CD4-positive, alpha-beta T cell treated with Interleukin-17A for 1 hour (primary cell): ENCODE results near the gene PCDHA1.

Experiments
- DNase-seq: peaks from one replicate; pipeline ENCODE4 v3.0.0-alpha.2; 2020

PCDHA1 gene

DNA sequence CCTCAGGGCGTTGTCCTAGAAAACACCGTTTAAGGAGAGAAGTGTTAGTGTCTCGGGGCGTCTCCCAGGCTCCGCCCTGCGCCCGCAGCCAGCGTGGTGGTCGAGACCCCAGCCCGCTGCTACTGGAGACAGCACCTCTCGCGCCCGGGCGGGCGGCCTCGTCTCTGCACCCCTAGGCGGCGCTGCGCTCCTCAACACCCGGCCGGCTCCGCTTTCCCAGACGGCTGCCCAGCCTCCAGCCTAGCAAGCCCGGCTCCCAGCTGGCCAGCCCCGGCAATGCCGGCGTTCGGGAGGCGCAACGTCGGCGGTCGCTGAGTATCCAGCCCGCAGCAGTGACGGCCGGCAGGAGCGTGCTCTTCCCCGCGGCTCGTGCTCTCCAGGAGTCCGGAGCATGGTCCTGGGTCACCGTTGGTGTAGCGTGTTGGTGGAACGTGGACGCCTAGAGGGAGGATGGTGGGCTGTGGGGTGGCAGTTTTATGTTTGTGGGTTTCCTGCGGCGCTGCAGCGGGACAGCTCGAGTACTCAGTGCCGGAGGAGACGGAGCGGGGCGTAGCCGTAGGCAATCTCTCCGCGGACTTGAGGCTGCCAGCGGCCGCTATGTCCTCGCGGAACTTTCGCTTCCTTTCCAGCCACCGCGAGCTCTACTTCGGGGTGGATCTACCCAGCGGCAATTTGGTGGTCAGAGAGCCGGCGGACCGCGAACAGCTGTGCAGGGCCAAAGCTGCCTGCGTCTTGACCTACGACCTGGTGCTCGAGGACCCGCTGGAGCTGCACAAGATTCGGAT is 140.7 kb downstream of the PCDHA1 start:
- peak; percentile 11 for DNase-seq

- DNase-seq, result no peak
These were observed 141.3 kb downstream of the PCDHA1 start for GRCh38 chr5:140927228-140927573.

GRCh38 chr5:140934964-140935606 is 149.1 kb downstream of the PCDHA1 start:
- DNase-seq, result no peak

DNA sequence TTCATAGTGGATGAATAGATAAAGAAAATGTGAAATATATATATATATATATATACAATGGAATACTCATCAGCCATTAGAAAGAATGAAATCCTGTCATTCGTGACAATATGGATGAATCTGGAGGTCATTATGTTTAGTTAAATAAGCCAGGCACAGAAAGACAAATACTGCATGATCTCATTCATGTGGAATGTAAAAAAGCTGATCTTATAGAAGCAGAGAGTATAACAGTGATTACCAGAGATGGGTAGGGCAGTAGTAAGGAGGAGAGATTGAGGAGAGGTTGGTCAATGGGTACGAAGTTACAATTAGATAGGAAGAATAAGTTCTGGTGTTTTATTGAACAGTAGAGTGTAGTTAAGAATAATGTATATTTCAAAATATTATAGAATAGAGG is 160.6 kb downstream of the PCDHA1 start:
- DNase-seq, result no peak

GRCh38 chr5:140951636-140952035 is 165.7 kb downstream of the PCDHA1 start:
- no peak for DNase-seq

DNA sequence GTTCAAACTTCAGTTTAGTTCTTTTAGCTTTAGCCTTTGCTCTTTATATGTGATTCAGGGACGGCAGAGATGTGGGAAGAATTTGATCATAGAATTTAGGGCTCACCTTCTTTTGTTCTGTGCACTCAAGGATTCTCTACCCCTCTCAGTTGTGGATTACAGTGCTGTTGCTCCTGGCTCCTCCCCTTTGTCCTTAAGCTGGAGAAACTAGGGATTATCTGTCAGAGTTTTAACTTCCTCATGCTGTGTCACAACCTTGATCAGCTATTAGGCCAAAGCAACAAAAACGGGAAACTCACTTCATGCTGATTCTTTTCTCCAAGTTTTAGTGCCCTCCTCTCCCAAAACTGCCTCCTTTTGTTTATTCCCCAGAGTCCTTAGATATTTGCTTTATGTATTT is 167.3 kb downstream of the PCDHA1 start:
- DNase-seq, result no peak

DNA sequence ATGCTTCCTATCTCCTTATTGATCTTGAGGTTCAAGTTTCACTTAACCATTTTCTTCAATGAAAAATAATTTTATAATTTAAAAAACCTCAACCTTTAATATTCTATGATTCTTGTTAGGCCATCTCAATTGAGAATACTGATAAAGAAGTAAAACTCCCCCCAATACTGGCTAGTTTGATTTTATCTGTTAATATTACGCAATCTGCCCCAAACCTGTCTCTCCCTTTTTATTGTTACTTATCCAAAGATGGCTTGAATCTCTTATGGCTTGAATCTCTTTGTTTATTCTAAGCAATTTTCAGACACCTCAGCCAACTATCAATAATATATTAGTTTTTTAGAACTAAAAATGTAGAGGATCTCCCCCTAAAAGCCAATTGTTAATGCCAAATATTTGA is 176.2 kb downstream of the PCDHA1 start:
- no peak for DNase-seq

- DNase-seq, result no peak
These were observed 178.4 kb downstream of the PCDHA1 start for GRCh38 chr5:140964356-140964755.

- DNase-seq, result no peak
These were observed 180.0 kb downstream of the PCDHA1 start for GRCh38 chr5:140965905-140966292.

GRCh38 chr5:140966293-140967225 is 180.6 kb downstream of the PCDHA1 start, which contains the start of gene PCDHAC2:
Gene PCDHAC2 (plus strand): TSS chr5:140966476. CDS start chr5:140966767, 291 bp downstream.
- no peak for DNase-seq

DNA sequence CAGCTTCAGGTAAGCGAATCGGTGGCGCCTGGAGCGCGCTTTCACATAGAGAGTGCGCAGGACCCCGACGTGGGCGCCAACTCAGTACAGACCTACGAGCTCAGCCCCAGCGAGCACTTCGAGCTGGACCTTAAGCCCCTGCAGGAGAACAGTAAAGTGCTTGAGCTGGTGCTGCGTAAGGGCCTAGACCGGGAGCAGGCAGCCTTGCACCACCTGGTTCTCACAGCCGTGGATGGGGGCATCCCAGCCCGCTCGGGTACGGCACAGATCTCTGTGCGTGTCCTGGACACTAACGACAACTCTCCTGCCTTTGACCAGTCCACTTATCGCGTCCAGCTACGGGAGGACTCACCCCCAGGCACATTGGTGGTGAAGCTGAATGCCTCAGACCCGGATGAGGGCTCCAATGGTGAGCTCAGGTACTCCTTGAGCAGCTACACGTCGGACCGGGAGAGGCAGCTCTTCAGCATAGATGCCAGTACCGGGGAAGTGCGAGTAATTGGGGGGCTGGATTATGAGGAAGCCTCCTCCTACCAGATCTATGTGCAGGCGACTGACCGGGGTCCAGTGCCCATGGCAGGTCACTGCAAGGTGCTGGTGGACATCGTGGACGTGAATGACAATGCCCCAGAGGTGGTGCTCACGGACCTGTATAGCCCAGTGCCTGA is 181.4 kb downstream of the PCDHA1 start:
- DNase-seq, result no peak

GRCh38 chr5:140969880-140970279 is 183.9 kb downstream of the PCDHA1 start:
- DNase-seq, result no peak

GRCh38 chr5:140973550-140973949 is 187.6 kb downstream of the PCDHA1 start:
- DNase-seq, result no peak

- DNase-seq, result no peak
These were observed 191.1 kb downstream of the PCDHA1 start for GRCh38 chr5:140977003-140977402.

DNA sequence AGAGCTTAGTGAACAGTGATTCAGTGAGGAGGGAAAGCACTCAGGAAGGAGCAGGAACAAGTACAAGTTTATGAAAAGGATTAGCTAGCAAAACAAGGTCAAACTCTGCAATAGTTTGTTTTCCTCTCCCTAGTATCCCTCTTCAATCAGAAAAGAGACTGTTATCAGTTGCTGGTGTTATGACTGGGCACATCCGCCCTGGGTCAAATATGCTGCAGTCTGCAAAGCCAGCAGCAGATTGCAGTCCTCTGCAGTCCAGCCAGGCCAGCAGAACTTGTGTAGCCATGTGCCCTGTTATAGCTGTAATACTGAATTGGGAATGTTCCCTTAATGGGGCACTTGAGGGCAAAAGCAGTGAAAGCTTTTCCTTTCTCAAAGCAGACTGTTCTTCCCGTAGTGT is 192.3 kb downstream of the PCDHA1 start:
- DNase-seq, result no peak

- DNase-seq, result no peak
These were observed 193.0 kb downstream of the PCDHA1 start for GRCh38 chr5:140978983-140979382.

GRCh38 chr5:140982083-140982716 is 196.3 kb downstream of the PCDHA1 start:
- no peak for DNase-seq

GRCh38 chr5:140986117-140986521 is 200.2 kb downstream of the PCDHA1 start:
- DNase-seq, result no peak

GRCh38 chr5:140988100-140988499 is 202.2 kb downstream of the PCDHA1 start:
- DNase-seq, result no peak

DNA sequence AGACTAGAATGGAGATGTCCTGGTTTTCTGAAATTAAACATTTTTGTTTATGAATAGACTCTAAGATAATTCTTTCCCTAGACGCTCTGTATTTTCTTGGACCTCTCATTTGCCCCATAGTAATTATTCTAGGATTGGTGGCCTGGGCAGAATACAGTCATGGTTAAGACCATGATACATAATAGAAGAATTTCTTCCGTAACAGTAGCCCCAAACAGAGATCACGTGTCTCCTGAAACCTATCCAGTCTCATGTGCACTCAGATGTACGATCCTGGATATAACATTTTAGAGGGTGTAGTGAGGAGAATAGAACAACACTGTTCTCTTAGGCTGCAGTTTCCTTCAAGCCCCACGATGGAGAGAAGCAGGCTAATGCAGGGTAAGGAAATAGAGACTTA is 202.7 kb downstream of the PCDHA1 start:
- DNase-seq, result no peak

DNA sequence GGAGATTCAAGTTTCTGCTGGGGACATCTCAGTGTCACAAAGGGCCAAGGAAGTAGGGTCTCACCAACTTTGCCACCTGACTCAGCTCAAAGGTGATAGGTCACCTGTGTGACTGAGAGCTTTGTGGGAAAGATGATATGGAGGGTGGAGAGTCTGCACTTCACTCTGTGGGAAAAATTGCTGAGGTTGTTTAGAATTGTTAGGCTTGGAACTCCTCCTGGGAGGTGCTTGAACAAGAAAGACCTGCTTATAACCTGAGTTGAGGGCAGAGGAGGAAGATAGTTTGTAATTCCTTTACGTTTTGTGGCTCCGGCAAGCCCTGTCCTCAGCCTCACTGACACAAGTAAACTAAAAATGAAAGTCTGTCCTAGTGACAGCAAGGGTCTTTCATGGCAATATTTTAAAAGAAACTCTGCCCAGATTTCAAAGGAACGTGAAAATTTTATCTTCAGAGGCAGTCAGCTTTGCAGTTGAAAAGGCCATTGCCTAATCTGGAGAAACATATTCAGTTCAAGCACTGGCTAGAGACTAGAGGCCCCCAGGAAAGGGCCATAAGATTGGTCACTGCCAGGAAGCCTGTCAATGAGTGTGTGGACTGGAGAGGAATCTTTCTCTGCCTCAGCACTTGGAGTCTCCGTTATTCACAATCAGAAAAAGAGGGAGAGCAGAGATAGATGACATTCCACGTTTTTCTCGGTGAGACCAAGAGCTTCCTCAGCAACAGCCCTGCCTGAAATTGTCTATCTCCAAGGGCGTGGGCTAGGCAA is 203.5 kb downstream of the PCDHA1 start:
- no peak for DNase-seq

DNA sequence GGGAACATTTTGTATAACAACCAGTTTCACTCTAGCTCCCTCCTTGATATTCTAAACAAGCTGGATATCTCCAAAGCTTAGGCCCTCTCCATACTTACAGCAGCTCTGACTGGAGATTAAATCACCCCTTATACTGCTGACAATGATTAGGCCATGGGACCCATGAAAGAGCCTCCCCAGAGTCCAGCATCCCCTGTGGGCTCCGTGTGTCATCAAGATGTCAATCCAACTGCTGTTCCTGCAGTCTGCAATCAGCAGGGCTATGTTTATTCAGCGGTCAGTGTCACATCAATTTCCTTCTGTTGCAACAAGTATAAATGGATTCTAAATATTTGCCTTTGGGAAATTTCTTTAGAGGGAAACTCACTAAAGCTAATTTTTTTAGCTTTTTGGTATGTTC is 206.9 kb downstream of the PCDHA1 start:
- DNase-seq, result no peak
